HepG2 (cell line): ENCODE results near the gene EEIG1. TPM values are rescaled to one million over a fixed set of nuclear protein-coding genes. Genes with fewer than 3 reads are reported as not detected.

Experiments used
- ATAC-seq: fragments of 200-7000 bp; cut with Tn5 transposase; 3 replicates; pipeline ENCODE4 v1.9.1; 2020; ENCODE audit warnings: mild to moderate bottlenecking, moderate library complexity
- BruUV-seq: library from RNA; stranded (reverse); fragments of 400-500 nt; replicated peaks from 2 replicates; lab custom pipeline; 2021; lab: Mats Ljungman, UMichigan
- CTCF ChIA-PET: fragments of 300-600 bp; formaldehyde crosslinking; extraction: SDS; loops from one replicate; lab custom pipeline; 2021; ENCODE audit warnings: low total read pairs, inconsistent platforms, low intra/inter-chr PET ratio; lab: Yijun Ruan, JAX
- POLR2A ChIA-PET: fragments of 350-600 bp; sonication (Branson Sonifier 250); formaldehyde crosslinking; loops from one replicate; lab custom pipeline; 2020; ENCODE audit warnings: antibody characterized with exemption, inconsistent platforms; lab: Yijun Ruan, JAX
- DNase-seq: peaks from one replicate; pipeline ENCODE4 v3.0.0-alpha.2; 2015; ENCODE audit warnings: low spot score
- FAIRE-seq: peaks from 3 replicates; lab custom pipeline; 2011; peaks lifted over from hg19 to GRCh38; lab: Jason Lieb, UNC
- H2AFZ ChIP-seq: one replicate; pipeline ENCODE4 v1.6.1; 2011; ENCODE audit warnings: low read length, inconsistent platforms
- H3K27ac ChIP-seq: fragments of 300-600 bp; 3 replicates; pipeline ENCODE4 v1.8.0; 2011; ENCODE audit warnings: mixed run types, mild to moderate bottlenecking, mixed read lengths, low read length, inconsistent platforms; ENCODE audit not compliant: insufficient read depth; ENCODE audit errors: extremely low read length
- H3K27me3 ChIP-seq, 2 experiments: fragments of 200-600 bp in 1 of 2; 2 replicates in 1 of 2; 3 replicates in 1 of 2; pipeline versions ENCODE4 v1.6.0 to v1.8.0; 2011; ENCODE audit warnings: low read length in 2 of 2, mild to moderate bottlenecking in 2 of 2, moderate library complexity in 2 of 2, inconsistent platforms in 1 of 2; ENCODE audit not compliant: insufficient read depth in 2 of 2, control insufficient read depth in 1 of 2
- H3K36me3 ChIP-seq, 2 experiments: fragments of 200-600 bp in 1 of 2; replicated peaks in 1 of 2; 2 replicates in 1 of 2; 3 replicates in 1 of 2; pipeline versions ENCODE4 v1.5.1 to v1.8.0; 2011; ENCODE audit warnings: low read length in 2 of 2, inconsistent platforms in 1 of 2; ENCODE audit not compliant: insufficient read depth in 2 of 2, control insufficient read depth in 1 of 2
- H3K4me1 ChIP-seq: 2 replicates; pipeline ENCODE4 v1.5.1; 2012; ENCODE audit warnings: low read length, inconsistent platforms; ENCODE audit not compliant: insufficient read depth
- H3K4me2 ChIP-seq: 2 replicates; pipeline ENCODE4 v1.6.0; 2011; ENCODE audit warnings: low read depth, low read length, inconsistent platforms
- H3K4me3 ChIP-seq, 3 experiments: fragments of 200-600 bp in 1 of 3; sonication (generic), shearing (Covaris generic) in 1 of 3; replicated peaks in 1 of 3; 2 replicates each; pipeline ENCODE4 v1.5.1; 2011 to 2016; ENCODE audit warnings: low read length in 3 of 3, inconsistent platforms in 2 of 3, low read depth in 2 of 3, mild to moderate bottlenecking in 2 of 3, control low read depth in 1 of 3, mixed read lengths in 1 of 3; ENCODE audit not compliant: insufficient read depth in 1 of 3
- H3K79me2 ChIP-seq: one replicate; pipeline ENCODE4 v1.6.1; 2011; ENCODE audit warnings: low read length, inconsistent platforms; ENCODE audit not compliant: insufficient read depth
- H3K9ac ChIP-seq: 2 replicates; pipeline ENCODE4 v1.6.0; 2011; ENCODE audit warnings: mild to moderate bottlenecking, low read depth, low read length, inconsistent platforms; ENCODE audit not compliant: insufficient read depth
- H3K9me3 ChIP-seq: 2 replicates; pipeline ENCODE4 v1.5.1; 2012; ENCODE audit warnings: mild to moderate bottlenecking, low read length
- H4K20me1 ChIP-seq: 2 replicates; pipeline ENCODE4 v1.6.0; 2011; ENCODE audit warnings: inconsistent platforms, mild to moderate bottlenecking, low read length, moderate library complexity; ENCODE audit not compliant: insufficient read depth
- ARHGAP35 ChIP-seq: sonication (generic); formaldehyde crosslinking; IDR thresholded peaks from 2 replicates; pipeline ENCODE4 v1.9.0; 2022; ENCODE audit warnings: mild to moderate bottlenecking, inconsistent platforms, moderate library complexity, missing genetic modification reagents, borderline replicate concordance
- CBX5 ChIP-seq: sonication (generic); formaldehyde crosslinking; IDR thresholded peaks from 2 replicates; pipeline ENCODE4 v1.4.0; 2020; ENCODE audit warnings: missing genetic modification reagents, borderline replicate concordance
- MTF2 ChIP-seq: sonication (generic); formaldehyde crosslinking; IDR thresholded peaks from 2 replicates; pipeline ENCODE4 v1.5.0; 2020; ENCODE audit warnings: missing genetic modification reagents, borderline replicate concordance
- MXI1 ChIP-seq: IDR thresholded peaks from 3 replicates; pipeline ENCODE4 v1.6.1; 2012; ENCODE audit warnings: low read depth, low read length, inconsistent platforms, borderline replicate concordance
- SALL1 ChIP-seq: sonication (generic); formaldehyde crosslinking; IDR thresholded peaks from 2 replicates; pipeline ENCODE4 v1.8.0; 2022; ENCODE audit warnings: mild to moderate bottlenecking, missing genetic modification reagents
- SKI ChIP-seq: fragments of 450-650 bp; IDR thresholded peaks from one replicate; pipeline ENCODE4 v1.6.1; 2018; ENCODE audit warnings: mild to moderate bottlenecking; ENCODE audit not compliant: partially characterized antibody
- SPEN ChIP-seq: sonication (generic); formaldehyde crosslinking; IDR thresholded peaks from 2 replicates; pipeline ENCODE4 v1.5.1; 2020; ENCODE audit warnings: low read depth, mild to moderate bottlenecking, missing genetic modification reagents
- SRF ChIP-seq: IDR thresholded peaks from 2 replicates; pipeline ENCODE4 v1.6.1; 2011; ENCODE audit warnings: mild to moderate bottlenecking, low read depth, low read length, moderate library complexity
- YEATS4 ChIP-seq: sonication (generic); formaldehyde crosslinking; IDR thresholded peaks from 2 replicates; pipeline ENCODE4 v1.4.0; 2020; ENCODE audit warnings: missing genetic modification reagents, borderline replicate concordance
- ZFP36L1 ChIP-seq: sonication (generic); formaldehyde crosslinking; IDR thresholded peaks from 2 replicates; pipeline ENCODE4 v1.8.0; 2022; ENCODE audit warnings: mild to moderate bottlenecking, missing genetic modification reagents, moderate library complexity
- ZMYM3 ChIP-seq: sonication (generic); formaldehyde crosslinking; IDR thresholded peaks from 2 replicates; pipeline ENCODE4 v1.5.1; 2020; ENCODE audit warnings: mild to moderate bottlenecking, missing genetic modification reagents
- ZNF263 ChIP-seq: sonication (generic); formaldehyde crosslinking; IDR thresholded peaks from 2 replicates; pipeline ENCODE4 v1.4.0; 2020; ENCODE audit warnings: missing genetic modification reagents
- ZNF468 ChIP-seq: sonication (generic); formaldehyde crosslinking; IDR thresholded peaks from 2 replicates; pipeline ENCODE4 v1.8.0; 2022; ENCODE audit warnings: mild to moderate bottlenecking, moderate library complexity, missing genetic modification reagents
- ZNF605 ChIP-seq: sonication (generic); formaldehyde crosslinking; IDR thresholded peaks from 2 replicates; pipeline ENCODE4 v1.8.0; 2022; ENCODE audit warnings: mild to moderate bottlenecking, missing genetic modification reagents
- ZNF782 ChIP-seq: sonication (generic); formaldehyde crosslinking; IDR thresholded peaks from 2 replicates; pipeline ENCODE4 v1.4.0; 2020; ENCODE audit warnings: missing genetic modification reagents, mild to moderate bottlenecking, borderline replicate concordance
- ZNF879 ChIP-seq: sonication (generic); formaldehyde crosslinking; IDR thresholded peaks from 2 replicates; pipeline ENCODE4 v1.8.1; 2023; ENCODE audit warnings: missing genetic modification reagents
- WGBS: methylation state at CpG from one replicate; pipeline ENCODE4 v1.1.6; 2017; ENCODE audit warnings: low lambda C conversion rate; 5-methylcytosine and 5-hydroxymethylcytosine counted together
- in situ Hi-C: cut with HindIII; loops from 2 replicates; pipeline ENCODE4 v1.10.0; 2017; ENCODE audit warnings: low pct_unique_long_range_greater_than_20kb; ENCODE audit not compliant: extremely low pct_ligation_motif_present
- intact Hi-C: fragments of 100-400 bp; cut with micrococcal nuclease; formaldehyde crosslinking; loops from one replicate; pipeline ENCODE4 v1.10.0; 2022; ENCODE audit not compliant: unreplicated experiment
- polyA plus RNA-seq, 8 experiments: library from polyadenylated mRNA; depleted of rRNA in 3 of 8; stranded (reverse) in 7 of 8; unstranded in 1 of 8; fragments of >200 nt; fragmentation: Illumina TruSeq in 4 of 8; extraction: Trizol in 4 of 8; gene quantifications; 2 replicates each; pipeline versions ENCODE4 v1.2.1 to v1.2.3, GENCODE V29; 2011 to 2016; ENCODE audit warnings: low read depth in 4 of 8, missing spikeins in 1 of 8, mixed read lengths in 1 of 8; ENCODE audit not compliant: insufficient read depth in 1 of 8
- total RNA-seq, 5 experiments: library from RNA; depleted of rRNA; stranded (reverse); fragments of >200 nt; fragmentation: Illumina TruSeq; extraction: Trizol; gene quantifications; 2 replicates each; pipeline ENCODE4 v1.2.3, GENCODE V29; 2016; ENCODE audit warnings: low read depth in 1 of 5
- TF ChIP-seq, protein P1 (sequence below), 2 experiments: sonication (generic) in 1 of 2; formaldehyde crosslinking in 1 of 2; IDR thresholded peaks; 2 replicates each; pipeline versions ENCODE4 v1.5.1 to v1.6.1; 2011 to 2020; ENCODE audit warnings: borderline replicate concordance in 1 of 2, low read depth in 1 of 2, low read length in 1 of 2, mild to moderate bottlenecking in 1 of 2, missing genetic modification reagents in 1 of 2, moderate library complexity in 1 of 2
- TF ChIP-seq, protein P2 (sequence below): IDR thresholded peaks from 2 replicates; pipeline ENCODE4 v1.6.1; 2016; ENCODE audit warnings: mild to moderate bottlenecking
- TF ChIP-seq, protein P3 (sequence below): sonication (generic); formaldehyde crosslinking; IDR thresholded peaks from 2 replicates; pipeline ENCODE4 v1.5.0; 2020; ENCODE audit warnings: mild to moderate bottlenecking, low read depth, missing genetic modification reagents, borderline replicate concordance
- TF ChIP-seq, protein P4 (sequence below): IDR thresholded peaks from 2 replicates; pipeline ENCODE4 v1.6.1; 2016

EEIG1 gene
- total and polyA plus RNA-seq, 2 of the 13 experiments (the other 11 are each of a cell fraction or from before 2014, with no cell fraction given) = 16.6 to 25.2 TPM

DNA sequence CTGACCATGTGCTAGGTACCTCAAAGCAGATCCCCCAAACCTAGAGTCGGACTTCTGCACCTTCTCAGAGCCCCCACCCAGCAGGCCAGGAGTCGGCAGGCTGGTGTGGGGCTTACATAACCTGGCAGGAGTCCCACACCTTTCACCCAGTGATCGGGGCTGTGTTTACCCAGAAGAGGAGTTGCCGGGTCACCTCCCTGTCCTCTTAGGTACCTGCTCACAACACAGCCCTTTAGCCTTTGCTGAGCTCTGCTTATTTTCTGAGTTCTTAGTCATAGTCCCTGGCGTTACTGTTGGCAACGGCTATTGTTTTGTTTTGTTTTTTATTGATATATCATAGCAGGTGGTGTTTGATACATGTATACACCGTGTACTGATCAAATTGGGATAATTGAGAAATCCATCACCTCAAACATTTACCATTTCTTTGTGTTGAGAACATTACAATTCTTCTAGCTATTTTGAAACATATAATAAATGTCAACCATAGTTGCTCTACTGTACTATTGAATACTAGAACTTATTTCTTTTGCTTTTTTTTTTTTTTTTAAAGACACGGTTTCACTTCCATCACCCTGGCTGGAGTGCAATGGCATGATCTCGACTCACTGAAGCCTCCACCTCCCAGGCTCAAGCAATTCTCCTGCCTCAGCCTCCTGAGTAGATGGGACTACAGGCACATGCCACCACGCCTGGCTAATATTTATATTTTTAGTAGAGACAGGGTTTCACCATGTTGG, 10.4 kb upstream of the EEIG1 start:
- WGBS = 3% methylated on average over 6 of the region's 10 CpGs
- intact Hi-C loops = no loop called here
- no peaks in the 10 kb centered on the region for H3K27me3 ChIP-seq
- peak overlapping the region; percentile 58 for H3K27ac ChIP-seq
- in situ Hi-C loops = no loop called here
- H4K20me1 ChIP-seq = no peaks in the 10 kb centered on the region
- no peaks in the 10 kb centered on the region for H3K36me3 ChIP-seq
- FAIRE-seq = peak; percentile 76
- H3K4me2 ChIP-seq = peak overlapping the region; percentile 48
- no peaks in the 10 kb centered on the region for H3K79me2 ChIP-seq
- H2AFZ ChIP-seq = no peak overlapping the region
- peak overlapping the region in 1 of 3 experiments; percentile 34; a peak in 2 of 6 replicates for H3K4me3 ChIP-seq
- peak; percentile 79 for DNase-seq
- peak overlapping the region; percentile 54 for H3K9ac ChIP-seq
- peak; percentile 82 for ATAC-seq
- BruUV-seq = no TSS peak
- CTCF ChIA-PET = no interaction called here
- peaks cover 63% of the 10 kb centered on the region for H3K4me1 ChIP-seq
- no peaks in the 10 kb centered on the region for H3K9me3 ChIP-seq
- POLR2A ChIA-PET = interaction anchor here (0.7 to 1.5 kb wide), 6 partner anchors 10 to 76 kb away, joined by 3 to 4 read pairs (median 3); partner anchors contain the start of gene NAIF1
- TF ChIP-seq SRF (no peak), ARHGAP35 (CRISPR knock-in tag) (0 out of 2 replicates have a peak, but pooled peaks have one; percentile 59), ZNF782 (no peak), ZMYM3 (peak; percentile 67; the same call in 1 of the 2 replicates), ZNF263 (CRISPR knock-in tag) (no peak), ZFP36L1 (CRISPR knock-in tag) (peak; percentile 73; the same call in 1 of the 2 replicates), ZNF468 (CRISPR knock-in tag) (no peak), SKI (peak; percentile 83), ZNF605 (CRISPR knock-in tag) (no peak), MXI1 (peak; percentile 74; the same call in 1 of the 3 replicates), SALL1 (CRISPR knock-in tag) (peak; percentile 91), YEATS4 (peak; percentile 52; the same call in 1 of the 2 replicates), SPEN (CRISPR knock-in tag) (peak; percentile 61; the same call in 1 of the 2 replicates), MTF2 (CRISPR knock-in tag) (no peak), CBX5 (CRISPR knock-in tag) (no peak), ZNF879 (CRISPR knock-in tag) (no peak)
- TF ChIP-seq, protein P1, sequence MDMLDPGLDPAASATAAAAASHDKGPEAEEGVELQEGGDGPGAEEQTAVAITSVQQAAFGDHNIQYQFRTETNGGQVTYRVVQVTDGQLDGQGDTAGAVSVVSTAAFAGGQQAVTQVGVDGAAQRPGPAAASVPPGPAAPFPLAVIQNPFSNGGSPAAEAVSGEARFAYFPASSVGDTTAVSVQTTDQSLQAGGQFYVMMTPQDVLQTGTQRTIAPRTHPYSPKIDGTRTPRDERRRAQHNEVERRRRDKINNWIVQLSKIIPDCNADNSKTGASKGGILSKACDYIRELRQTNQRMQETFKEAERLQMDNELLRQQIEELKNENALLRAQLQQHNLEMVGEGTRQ (IDR thresholded peaks at IDR 0.05; ENCODE audit: low read depth, low read length) = no peak
- TF ChIP-seq, protein P1 (CRISPR knock-in tag; IDR thresholded peaks at IDR 0.05; ENCODE audit: borderline replicate concordance) = no peak
- TF ChIP-seq, protein P2, sequence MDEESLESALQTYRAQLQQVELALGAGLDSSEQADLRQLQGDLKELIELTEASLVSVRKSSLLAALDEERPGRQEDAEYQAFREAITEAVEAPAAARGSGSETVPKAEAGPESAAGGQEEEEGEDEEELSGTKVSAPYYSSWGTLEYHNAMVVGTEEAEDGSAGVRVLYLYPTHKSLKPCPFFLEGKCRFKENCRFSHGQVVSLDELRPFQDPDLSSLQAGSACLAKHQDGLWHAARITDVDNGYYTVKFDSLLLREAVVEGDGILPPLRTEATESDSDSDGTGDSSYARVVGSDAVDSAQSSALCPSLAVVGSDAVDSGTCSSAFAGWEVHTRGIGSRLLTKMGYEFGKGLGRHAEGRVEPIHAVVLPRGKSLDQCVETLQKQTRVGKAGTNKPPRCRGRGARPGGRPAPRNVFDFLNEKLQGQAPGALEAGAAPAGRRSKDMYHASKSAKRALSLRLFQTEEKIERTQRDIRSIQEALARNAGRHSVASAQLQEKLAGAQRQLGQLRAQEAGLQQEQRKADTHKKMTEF (CRISPR knock-in tag) = peak; percentile 71
- TF ChIP-seq, protein P3, sequence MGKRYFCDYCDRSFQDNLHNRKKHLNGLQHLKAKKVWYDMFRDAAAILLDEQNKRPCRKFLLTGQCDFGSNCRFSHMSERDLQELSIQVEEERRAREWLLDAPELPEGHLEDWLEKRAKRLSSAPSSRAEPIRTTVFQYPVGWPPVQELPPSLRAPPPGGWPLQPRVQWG (CRISPR knock-in tag) = no peak
- TF ChIP-seq, protein P4, sequence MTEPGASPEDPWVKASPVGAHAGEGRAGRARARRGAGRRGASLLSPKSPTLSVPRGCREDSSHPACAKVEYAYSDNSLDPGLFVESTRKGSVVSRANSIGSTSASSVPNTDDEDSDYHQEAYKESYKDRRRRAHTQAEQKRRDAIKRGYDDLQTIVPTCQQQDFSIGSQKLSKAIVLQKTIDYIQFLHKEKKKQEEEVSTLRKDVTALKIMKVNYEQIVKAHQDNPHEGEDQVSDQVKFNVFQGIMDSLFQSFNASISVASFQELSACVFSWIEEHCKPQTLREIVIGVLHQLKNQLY = peak; percentile 82
